ENCODE measurements around the gene SLC25A29.

The SLC25A29 gene

GRCh38 chr14:100340423-100340813 is 34.2 kb upstream of the SLC25A29 start:
- TF ChIP-seq POLR2A (IDR thresholded peaks at IDR 0.05; ENCODE audit: extremely low read depth, insufficient read length): no peak
- no peak for TF ChIP-seq MAX (IDR thresholded peaks at IDR 0.05; ENCODE audit: low read depth, low read length)
- no peak for TF ChIP-seq MYC (IDR thresholded peaks at IDR 0.05; ENCODE audit: low read depth, low read length)
- H3K4me3 ChIP-seq (ENCODE audit: low read depth, low read length): no peak overlapping the region
- DNase-seq (ENCODE audit: low read depth): no peak

GRCh38 chr14:100339766-100340422 is 33.6 kb upstream of the SLC25A29 start:
- no peak for DNase-seq (ENCODE audit: low read depth)
- no peak overlapping the region for H3K4me3 ChIP-seq (ENCODE audit: low read depth, low read length)
- no peak for TF ChIP-seq CTCF (IDR thresholded peaks at IDR 0.05; ENCODE audit: low read depth, low read length)
- no peak for TF ChIP-seq MAX (IDR thresholded peaks at IDR 0.05; ENCODE audit: low read depth, low read length)

GRCh38 chr14:100336618-100337530 is 30.6 kb upstream of the SLC25A29 start:
- no peak for DNase-seq (ENCODE audit: low read depth)
- no peak overlapping the region for H3K4me3 ChIP-seq (ENCODE audit: low read depth, low read length)
- no peak for TF ChIP-seq CTCF (IDR thresholded peaks at IDR 0.05; ENCODE audit: low read depth, low read length)
- TF ChIP-seq MYC (IDR thresholded peaks at IDR 0.05; ENCODE audit: low read depth, low read length): no peak
- no peak for TF ChIP-seq MAX (IDR thresholded peaks at IDR 0.05; ENCODE audit: low read depth, low read length)
- no peak for TF ChIP-seq POLR2A (IDR thresholded peaks at IDR 0.05; ENCODE audit: extremely low read depth, insufficient read length)

GRCh38 chr14:100334904-100335303 is 28.7 kb upstream of the SLC25A29 start:
- DNase-seq (ENCODE audit: low read depth): no peak
- TF ChIP-seq MAX (IDR thresholded peaks at IDR 0.05; ENCODE audit: low read depth, low read length) (no peak), CTCF (IDR thresholded peaks at IDR 0.05; ENCODE audit: low read depth, low read length) (no peak), POLR2A (IDR thresholded peaks at IDR 0.05; ENCODE audit: extremely low read depth, insufficient read length) (no peak), MYC (IDR thresholded peaks at IDR 0.05; ENCODE audit: low read depth, low read length) (no peak)
- H3K4me3 ChIP-seq (ENCODE audit: low read depth, low read length): no peak overlapping the region

GRCh38 chr14:100333827-100334226 is 27.6 kb upstream of the SLC25A29 start:
- no peak overlapping the region for H3K4me3 ChIP-seq (ENCODE audit: low read depth, low read length)
- TF ChIP-seq CTCF (IDR thresholded peaks at IDR 0.05; ENCODE audit: low read depth, low read length): no peak
- no peak for TF ChIP-seq MAX (IDR thresholded peaks at IDR 0.05; ENCODE audit: low read depth, low read length)
- no peak for TF ChIP-seq POLR2A (IDR thresholded peaks at IDR 0.05; ENCODE audit: extremely low read depth, insufficient read length)
- no peak for TF ChIP-seq MYC (IDR thresholded peaks at IDR 0.05; ENCODE audit: low read depth, low read length)

GRCh38 chr14:100333311-100333710 is 27.1 kb upstream of the SLC25A29 start:
- TF ChIP-seq MAX (IDR thresholded peaks at IDR 0.05; ENCODE audit: low read depth, low read length): no peak
- TF ChIP-seq POLR2A (IDR thresholded peaks at IDR 0.05; ENCODE audit: extremely low read depth, insufficient read length): no peak
- TF ChIP-seq MYC (IDR thresholded peaks at IDR 0.05; ENCODE audit: low read depth, low read length): no peak
- TF ChIP-seq CTCF (IDR thresholded peaks at IDR 0.05; ENCODE audit: low read depth, low read length): no peak
- H3K4me3 ChIP-seq (ENCODE audit: low read depth, low read length): no peak overlapping the region

More at GRCh38 chr14:100333827-100334226, 27.6 kb upstream of the SLC25A29 start:
- DNase-seq (ENCODE audit: low read depth): no peak

More at GRCh38 chr14:100333311-100333710, 27.1 kb upstream of the SLC25A29 start:
- no peak for DNase-seq (ENCODE audit: low read depth)
